GM21723 (cell line): ENCODE measurements around the gene KBTBD13.
"Not testable (repeated sequence)": the region's sequence is repeated elsewhere in the genome, so short reads cannot be mapped to it uniquely, and the experiment has no call there.

Source experiments
- ATAC-seq: cut with Tn5 transposase; IDR thresholded peaks from one replicate; pipeline ENCODE4 v1.9.1; 2021; ENCODE audit warnings: mild to moderate bottlenecking, moderate library complexity; ENCODE audit not compliant: unreplicated experiment

The KBTBD13 gene

GRCh38 chr15:65068403-65068788 is 8.2 kb upstream of the KBTBD13 start:
- no peak for ATAC-seq

DNA sequence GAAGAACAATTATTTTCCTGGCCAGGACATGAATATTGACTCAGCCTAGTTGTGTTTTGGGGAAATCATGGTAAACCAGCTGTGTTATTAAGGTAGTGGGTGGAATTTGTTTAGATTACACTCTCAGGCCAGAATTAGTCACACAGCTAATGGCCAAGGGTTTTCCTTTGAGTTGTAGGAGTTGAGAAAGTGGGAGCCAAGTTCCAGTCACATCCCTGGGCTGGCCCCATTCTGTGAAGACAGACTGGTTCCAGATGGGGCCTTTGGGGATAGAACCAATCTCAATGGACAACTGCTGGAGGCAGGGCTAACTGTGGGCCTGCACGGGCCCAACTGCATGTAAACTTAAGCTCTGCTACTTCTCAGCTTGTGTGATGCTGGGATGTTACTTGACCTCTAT is 7.4 kb upstream of the KBTBD13 start:
- ATAC-seq = no peak

GRCh38 chr15:65069779-65070546 is 6.6 kb upstream of the KBTBD13 start:
- no peak for ATAC-seq

DNA sequence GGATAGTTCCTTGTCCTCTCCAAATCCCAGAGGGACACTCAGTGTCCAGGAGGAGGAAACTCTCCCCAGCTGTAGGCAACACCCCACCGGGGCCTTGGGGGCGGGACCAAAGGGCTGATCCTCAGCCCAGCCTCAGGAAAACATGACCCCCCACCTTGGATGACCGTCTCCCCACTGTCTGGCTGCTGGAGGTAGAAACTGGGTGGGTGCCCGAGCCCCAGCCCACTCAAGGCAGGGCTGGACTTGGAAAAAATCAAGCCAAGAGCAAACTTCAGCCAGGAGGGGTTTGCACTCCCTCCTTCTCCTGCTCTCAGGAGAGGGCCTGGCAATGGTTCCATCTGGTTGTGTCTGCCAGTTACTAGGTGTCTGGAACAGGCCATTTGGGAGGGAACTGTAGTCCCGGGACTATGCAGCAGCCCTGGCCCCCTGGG is 5.2 kb upstream of the KBTBD13 start:
- ATAC-seq = no peak

DNA sequence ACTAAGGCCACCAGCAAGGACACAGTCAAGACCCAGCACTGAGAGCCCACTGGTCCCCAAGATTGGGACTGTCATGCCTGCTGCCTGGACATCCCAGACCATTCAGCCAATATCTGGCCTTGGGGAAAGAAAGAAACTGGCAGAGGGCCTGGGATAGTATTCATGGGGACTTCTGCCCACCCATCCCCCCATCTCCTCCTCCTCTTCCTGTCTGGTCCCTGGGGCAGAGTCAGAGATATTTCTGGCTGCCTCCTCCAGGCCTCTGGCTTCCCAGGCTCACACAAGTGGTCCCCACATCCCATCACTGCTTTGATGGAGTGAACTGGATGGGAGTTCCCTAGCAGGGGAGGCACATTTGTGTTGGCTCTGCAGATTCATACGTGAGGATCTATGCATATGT is 4.5 kb upstream of the KBTBD13 start:
- ATAC-seq = no peak

- no peak for ATAC-seq
Measured at GRCh38 chr15:65072617-65073016, 3.9 kb upstream of the KBTBD13 start.

GRCh38 chr15:65074946-65075345 is 1.6 kb upstream of the KBTBD13 start:
- not testable (repeated sequence) for ATAC-seq

DNA sequence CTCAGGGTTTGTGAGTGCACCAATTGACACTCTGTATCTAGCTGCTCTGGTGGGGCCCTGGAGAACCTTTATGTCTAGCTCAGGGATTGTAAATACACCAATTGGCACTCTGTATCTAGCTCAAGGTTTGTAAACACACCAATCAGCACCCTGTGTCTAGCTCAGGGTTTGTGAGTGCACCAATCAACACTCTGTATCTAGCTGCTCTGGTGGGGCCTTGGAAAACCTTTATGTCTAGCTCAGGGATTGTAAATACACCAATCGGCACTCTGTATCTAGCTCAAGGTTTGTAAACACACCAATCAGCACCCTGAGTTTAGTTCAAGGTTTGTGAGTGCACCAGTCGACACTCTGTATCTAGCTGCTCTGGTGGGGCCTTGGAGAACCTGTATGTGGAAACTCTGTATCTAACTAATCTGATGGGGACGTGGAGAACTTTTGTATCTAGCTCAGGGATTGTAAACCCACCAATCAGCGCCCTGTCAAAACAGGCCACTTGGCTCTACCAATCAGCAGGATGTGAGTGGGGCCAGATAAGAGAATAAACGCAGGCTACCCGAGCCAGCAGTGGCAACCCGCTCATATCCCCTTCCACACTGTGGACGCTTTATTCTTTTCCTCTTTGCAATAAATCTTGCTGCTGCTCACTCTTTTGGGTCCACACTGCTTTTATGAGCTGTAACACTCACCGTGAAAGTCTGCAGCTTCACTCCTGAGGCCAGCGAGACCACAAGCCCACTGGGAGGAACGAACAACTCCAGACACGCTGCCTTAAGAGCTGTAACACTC is 745 bp upstream of the KBTBD13 start:
- not testable (repeated sequence) for ATAC-seq

GRCh38 chr15:65077291-65077980 is 890 bp downstream of the KBTBD13 start:
- ATAC-seq = no peak

GRCh38 chr15:65077981-65078352 is 1.4 kb downstream of the KBTBD13 start:
- ATAC-seq = no peak

GRCh38 chr15:65079580-65079979 is 3.0 kb downstream of the KBTBD13 start:
- no peak for ATAC-seq

- ATAC-seq = no peak
Measured at GRCh38 chr15:65081270-65081669, 4.7 kb downstream of the KBTBD13 start.

DNA sequence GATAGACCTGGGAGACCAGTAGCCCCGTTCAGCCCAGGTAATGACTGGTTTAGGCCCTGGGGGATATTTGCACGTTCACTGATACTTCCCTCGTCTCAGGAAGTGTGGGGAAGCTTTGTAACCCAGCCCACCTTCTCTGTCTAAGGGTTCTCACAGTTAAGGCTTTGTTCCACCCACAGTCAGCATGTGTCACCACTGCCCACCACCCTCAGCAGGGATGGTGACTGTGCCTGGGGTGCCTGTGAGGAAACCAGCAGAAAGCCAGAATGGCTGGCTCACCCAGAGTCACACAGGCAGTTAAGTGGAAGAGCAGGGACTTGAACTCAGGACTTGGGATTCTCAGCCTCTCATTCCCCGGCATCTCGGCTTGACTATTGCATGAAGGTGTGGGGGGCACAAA is 5.2 kb downstream of the KBTBD13 start:
- ATAC-seq = no peak

DNA sequence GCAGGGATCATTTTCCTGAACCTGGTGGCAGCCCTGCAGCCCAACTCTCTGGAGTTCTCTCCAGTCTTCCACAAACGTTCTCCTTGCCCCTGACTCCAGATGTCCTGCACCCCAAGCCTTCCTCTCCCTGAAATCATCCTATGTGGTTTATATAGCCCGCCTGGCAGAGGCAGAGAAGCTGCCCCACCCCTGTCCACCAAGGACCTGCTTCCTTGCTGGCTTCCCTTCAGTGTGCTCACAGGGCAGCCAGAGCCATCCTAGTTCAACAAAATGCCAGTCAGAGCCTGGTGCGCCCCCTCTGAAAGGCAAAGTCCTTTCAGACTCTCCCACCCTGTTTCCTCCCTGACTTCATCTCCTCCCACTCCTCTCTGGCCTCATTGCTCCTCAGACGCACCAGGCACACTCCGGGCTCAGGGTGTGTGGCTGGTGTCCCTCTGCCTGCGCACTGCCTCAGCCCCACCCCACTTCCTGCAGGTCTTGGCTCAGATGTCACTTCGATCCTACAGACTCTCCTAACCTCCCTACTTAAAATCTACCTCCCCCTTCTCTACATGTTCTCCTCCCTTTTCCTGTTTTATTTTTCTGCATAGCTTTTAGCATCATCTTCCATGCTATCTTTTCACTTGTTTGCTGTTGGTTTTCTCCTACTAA is 5.9 kb downstream of the KBTBD13 start:
- ATAC-seq = no peak

GRCh38 chr15:65083262-65083701 is 6.7 kb downstream of the KBTBD13 start:
- ATAC-seq = no peak

DNA sequence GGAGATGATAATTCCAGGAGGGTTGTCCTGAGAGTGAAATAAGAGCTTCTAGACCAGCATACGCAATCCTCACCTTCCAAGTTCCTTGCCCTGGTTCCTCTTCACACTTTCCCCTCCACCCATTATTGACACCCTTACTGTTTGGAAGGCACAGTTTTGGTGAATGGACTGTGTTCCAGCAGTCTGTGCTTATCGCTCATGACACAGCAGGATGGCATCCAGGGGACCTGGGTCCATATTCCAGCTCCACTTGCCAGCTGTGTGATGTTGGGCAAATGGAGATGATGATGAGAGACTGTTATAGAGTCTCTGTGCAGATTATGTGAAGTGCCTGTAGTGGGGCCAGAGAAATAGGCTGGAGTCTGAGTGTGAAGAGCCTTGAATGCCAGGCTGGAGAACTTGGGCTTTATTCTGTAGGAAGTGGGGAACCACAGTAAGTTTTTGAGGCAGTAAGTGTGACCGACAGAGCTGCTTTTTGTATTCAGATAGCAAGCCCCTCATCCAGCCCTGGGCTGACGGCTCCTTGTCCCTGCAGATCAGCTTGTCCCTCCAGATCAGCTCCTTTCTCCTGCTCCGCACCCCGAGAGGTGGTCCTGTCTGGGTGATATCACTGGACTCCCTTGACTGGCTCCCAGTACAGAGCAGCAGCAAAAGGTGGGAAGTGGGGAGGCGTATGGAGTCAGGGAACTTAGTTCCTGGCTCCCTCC is 8.1 kb downstream of the KBTBD13 start:
- ATAC-seq = no peak

- ATAC-seq = no peak
Measured at GRCh38 chr15:65085207-65085753, 8.7 kb downstream of the KBTBD13 start.

DNA sequence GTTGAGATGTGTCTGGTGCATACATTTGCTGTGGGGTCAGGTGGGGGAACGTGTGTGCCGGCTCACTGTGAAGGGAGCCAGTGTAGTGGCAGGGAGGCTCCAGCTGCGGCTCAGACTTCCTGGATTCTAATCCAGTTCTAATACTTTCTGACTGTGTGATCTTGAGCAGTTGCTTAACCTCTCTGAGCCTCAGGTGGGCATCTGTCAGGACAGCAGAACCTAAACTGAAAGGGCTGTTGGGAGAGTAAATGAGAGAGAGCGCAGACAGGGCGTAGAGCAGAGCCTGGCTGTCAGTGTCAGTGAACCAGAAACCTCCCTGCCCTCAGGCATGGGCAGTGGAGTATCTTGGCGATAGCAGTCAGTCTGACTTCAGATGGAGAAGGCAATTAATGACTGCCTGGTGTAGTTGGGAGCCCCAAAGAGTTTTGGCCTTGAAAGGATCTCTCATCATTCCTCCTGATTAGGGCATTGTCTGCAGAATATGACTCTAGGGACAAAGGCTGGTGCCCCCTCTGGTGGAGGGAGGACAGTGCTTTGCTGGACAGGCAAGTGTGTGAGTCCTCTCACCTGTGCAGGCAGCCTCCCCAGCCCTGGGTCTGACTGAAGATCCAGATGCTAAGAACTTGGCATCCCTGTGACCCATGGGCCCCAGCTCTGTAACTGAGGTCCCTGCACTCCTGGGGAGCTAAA is 9.6 kb downstream of the KBTBD13 start:
- no peak for ATAC-seq

DNA sequence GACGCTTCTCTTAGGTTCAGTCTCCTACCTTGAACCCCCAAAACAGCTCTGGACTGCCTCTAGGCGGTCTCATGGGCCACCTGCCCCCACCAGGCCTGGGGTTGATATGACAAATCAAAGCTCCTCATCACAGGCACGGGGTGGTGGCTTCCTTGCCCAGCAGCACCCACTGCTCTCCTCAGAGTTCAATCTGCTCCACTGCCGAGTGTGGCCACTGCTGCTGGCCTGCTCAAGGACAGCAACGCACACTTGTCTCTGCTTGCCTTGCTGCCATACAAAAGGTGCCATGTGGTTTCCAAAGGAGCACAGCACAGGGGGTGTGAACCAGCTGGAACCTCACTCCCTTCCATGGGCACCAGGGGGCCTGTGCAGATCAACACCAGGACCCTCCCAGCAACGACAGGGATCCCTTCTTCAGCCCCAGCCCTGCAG is 10.2 kb downstream of the KBTBD13 start:
- no peak for ATAC-seq

DNA sequence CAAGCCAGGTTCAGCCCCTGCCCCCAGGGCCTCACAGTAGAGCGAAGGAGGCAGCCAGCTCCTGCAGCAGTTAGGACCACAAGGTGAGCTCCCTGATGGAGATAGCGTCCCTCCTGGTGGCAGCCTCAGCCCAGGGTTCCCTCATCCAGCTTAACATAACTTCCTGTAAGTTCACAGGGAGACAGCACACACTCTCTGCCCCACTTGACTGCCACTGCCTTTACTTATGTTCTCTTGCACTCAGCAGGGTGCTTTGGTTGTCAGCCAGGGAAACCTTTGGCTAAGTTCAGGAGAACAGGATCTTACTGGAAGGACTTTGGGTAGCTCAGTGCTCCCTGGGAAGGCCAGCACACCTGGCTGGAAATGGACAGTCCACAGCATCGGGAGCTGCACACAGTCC is 10.9 kb downstream of the KBTBD13 start:
- ATAC-seq = no peak
